Activated CD4-positive, alpha-beta T cell treated with anti-CD3 and anti-CD28 coated beads, Interleukin-10, Interleukin-2, amounts not matched to agents 100 ng/mL and 50 ng/mL, durations not matched to agents 16 hours and 8 hours (primary cell): ENCODE data around the gene BBIP1.
"Not testable (repeated sequence)": the region's sequence is repeated elsewhere in the genome, so short reads cannot be mapped to it uniquely, and the experiment has no call there.

ENCODE experiments used
- DNase-seq: peaks from one replicate; pipeline ENCODE4 v3.0.0-alpha.2; 2020

BBIP1 gene

GRCh38 chr10:110881247-110881646 is 37.7 kb downstream of the BBIP1 start:
- no peak for DNase-seq

- DNase-seq = no peak
Observed at GRCh38 chr10:110880012-110880411, 39.0 kb downstream of the BBIP1 start.

GRCh38 chr10:110876788-110877187 is 42.2 kb downstream of the BBIP1 start:
- no peak for DNase-seq

GRCh38 chr10:110876000-110876399 is 43.0 kb downstream of the BBIP1 start:
- DNase-seq = no peak

GRCh38 chr10:110873951-110874350 is 45.0 kb downstream of the BBIP1 start:
- no peak for DNase-seq

- DNase-seq = no peak
Observed at GRCh38 chr10:110872984-110873923, 45.7 kb downstream of the BBIP1 start.

- DNase-seq = peak; percentile 79
Observed at GRCh38 chr10:110872145-110872983, 46.6 kb downstream of the BBIP1 start.

- DNase-seq = peak; percentile 98
Observed at GRCh38 chr10:110871298-110872084, 47.5 kb downstream of the BBIP1 start, which contains the start of gene PDCD4. Gene PDCD4, plus strand, starts transcription at chr10:110871928. Its CDS starts 4,100 bp downstream, at chr10:110876028.

GRCh38 chr10:110870823-110871297 is 48.1 kb downstream of the BBIP1 start:
- DNase-seq = no peak

GRCh38 chr10:110868981-110869380 is 50.0 kb downstream of the BBIP1 start:
- DNase-seq = peak; percentile 43

GRCh38 chr10:110867807-110868465 is 51.0 kb downstream of the BBIP1 start:
- no peak for DNase-seq

- not testable (repeated sequence) for DNase-seq
Observed at GRCh38 chr10:110867011-110867806, 51.8 kb downstream of the BBIP1 start.

- no peak for DNase-seq
Observed at GRCh38 chr10:110865809-110866482, 53.0 kb downstream of the BBIP1 start.

GRCh38 chr10:110865186-110865808 is 53.7 kb downstream of the BBIP1 start:
- DNase-seq = no peak

- peak; percentile 88 for DNase-seq
Observed at GRCh38 chr10:110864662-110865140, 54.3 kb downstream of the BBIP1 start.

- DNase-seq = no peak
Observed at GRCh38 chr10:110863956-110864355, 55.0 kb downstream of the BBIP1 start.

GRCh38 chr10:110863361-110863760 is 55.6 kb downstream of the BBIP1 start:
- no peak for DNase-seq

- no peak for DNase-seq
Observed at GRCh38 chr10:110862961-110863360, 56.0 kb downstream of the BBIP1 start.

GRCh38 chr10:110861930-110862649 is 56.9 kb downstream of the BBIP1 start:
- no peak for DNase-seq
